DOHH2 (cell line): ENCODE results near the gene NT5C3B.

ENCODE experiments used
- EZH2phosphoT487 ChIP-seq: fragments of 200-600 bp; sonication (generic); IDR thresholded peaks from 2 replicates; pipeline ENCODE4 v1.6.1; 2017; ENCODE audit warnings: borderline replicate concordance, mild to moderate bottlenecking, antibody characterized with exemption, low read length, moderate library complexity, mixed read lengths
- TF ChIP-seq, protein P1 (sequence below): fragments of 200-600 bp; sonication (generic); IDR thresholded peaks from one replicate; pipeline ENCODE4 v1.5.1; 2014; ENCODE audit warnings: antibody characterized with exemption, mild to moderate bottlenecking, low read depth, low read length; ENCODE audit not compliant: poor library complexity, severe bottlenecking

DNA sequence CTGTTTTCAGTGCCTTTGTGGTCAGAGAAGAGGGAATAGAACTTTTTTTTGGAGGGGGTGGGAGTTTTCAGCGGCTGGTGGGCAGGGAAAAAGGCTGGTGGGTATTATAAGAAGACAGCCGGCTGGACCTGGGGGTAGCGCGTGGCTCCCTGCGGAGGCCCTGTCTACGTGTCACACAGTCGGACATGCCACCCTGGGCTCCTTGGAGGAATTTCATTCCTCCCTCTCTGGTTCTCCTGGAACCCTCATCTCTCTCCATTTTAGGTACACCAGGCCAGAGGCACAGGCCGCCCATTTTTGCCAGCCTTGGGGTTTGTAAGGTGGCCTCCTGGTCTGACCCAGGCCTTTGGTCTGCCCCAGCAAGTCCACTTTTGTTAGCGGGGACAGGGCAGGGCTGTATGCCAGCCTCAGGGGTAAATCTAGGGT is 22.3 kb downstream of the NT5C3B start:
- TF ChIP-seq, protein P1, sequence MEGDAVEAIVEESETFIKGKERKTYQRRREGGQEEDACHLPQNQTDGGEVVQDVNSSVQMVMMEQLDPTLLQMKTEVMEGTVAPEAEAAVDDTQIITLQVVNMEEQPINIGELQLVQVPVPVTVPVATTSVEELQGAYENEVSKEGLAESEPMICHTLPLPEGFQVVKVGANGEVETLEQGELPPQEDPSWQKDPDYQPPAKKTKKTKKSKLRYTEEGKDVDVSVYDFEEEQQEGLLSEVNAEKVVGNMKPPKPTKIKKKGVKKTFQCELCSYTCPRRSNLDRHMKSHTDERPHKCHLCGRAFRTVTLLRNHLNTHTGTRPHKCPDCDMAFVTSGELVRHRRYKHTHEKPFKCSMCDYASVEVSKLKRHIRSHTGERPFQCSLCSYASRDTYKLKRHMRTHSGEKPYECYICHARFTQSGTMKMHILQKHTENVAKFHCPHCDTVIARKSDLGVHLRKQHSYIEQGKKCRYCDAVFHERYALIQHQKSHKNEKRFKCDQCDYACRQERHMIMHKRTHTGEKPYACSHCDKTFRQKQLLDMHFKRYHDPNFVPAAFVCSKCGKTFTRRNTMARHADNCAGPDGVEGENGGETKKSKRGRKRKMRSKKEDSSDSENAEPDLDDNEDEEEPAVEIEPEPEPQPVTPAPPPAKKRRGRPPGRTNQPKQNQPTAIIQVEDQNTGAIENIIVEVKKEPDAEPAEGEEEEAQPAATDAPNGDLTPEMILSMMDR = no peak
- TF ChIP-seq EZH2phosphoT487 = no peak
